CD4-positive, alpha-beta T cell treated with Interleukin-21 for 1 hour (primary cell): ENCODE measurements around the gene RNF123.

ENCODE experiments used
- DNase-seq: peaks from one replicate; pipeline ENCODE4 v3.0.0-alpha.2; 2020

The RNF123 gene

DNA sequence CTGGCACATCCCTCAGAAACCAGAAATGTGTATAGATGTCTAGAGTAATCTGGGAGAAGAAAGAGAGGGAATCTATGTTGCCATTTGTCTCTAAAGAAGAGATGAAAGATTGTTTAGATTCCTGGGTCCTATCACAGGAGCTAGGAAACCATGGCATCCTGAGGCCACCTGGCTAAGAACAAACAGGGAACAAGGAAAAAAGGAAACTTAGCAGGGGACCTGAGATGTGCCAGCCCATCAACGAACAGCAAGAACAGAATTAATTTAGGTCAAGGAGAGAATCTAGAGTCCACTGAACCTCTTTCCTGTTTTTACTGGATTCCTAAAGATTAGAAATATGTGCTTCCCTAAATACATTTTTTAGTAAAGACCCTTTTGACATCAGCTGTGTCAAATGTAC is 66.7 kb downstream of the RNF123 start:
- DNase-seq: no peak

DNA sequence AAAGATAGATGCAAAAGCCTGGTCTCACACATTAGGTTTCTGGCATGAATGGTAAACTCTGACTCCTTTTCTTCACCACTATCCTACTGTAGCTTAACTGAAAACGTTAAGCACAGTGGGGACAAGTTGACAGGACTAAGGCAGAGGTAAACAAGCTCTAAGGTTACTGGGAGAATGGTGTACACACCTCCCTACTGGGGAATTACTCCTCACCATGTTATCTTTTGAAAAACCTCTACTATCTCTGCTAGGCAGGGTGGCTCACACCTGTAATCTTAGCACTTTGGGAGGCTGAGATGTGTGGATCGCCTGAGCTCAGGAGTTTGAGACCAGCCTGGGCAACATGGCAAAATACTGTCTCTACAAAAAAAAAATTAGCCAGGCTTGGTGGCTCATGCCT is 67.8 kb downstream of the RNF123 start:
- no peak for DNase-seq

DNA sequence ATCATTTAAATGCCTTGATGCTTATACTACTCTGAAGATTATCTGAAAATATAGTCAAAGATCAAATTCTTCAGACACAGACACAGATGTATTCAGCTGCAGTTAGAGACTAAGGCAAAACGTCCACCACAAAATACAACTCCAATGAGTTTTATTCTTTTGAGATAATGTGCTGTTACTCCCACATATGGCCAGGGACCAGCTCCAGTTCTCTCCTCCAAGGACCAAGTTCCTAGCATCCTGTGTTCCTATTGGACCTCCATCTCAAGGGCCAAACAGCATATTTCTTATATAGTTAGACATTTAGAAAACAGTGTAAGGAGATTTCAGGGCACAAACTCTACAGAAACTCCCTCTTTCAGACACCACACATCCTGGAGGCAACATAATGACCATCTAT is 69.9 kb downstream of the RNF123 start:
- DNase-seq: no peak

DNA sequence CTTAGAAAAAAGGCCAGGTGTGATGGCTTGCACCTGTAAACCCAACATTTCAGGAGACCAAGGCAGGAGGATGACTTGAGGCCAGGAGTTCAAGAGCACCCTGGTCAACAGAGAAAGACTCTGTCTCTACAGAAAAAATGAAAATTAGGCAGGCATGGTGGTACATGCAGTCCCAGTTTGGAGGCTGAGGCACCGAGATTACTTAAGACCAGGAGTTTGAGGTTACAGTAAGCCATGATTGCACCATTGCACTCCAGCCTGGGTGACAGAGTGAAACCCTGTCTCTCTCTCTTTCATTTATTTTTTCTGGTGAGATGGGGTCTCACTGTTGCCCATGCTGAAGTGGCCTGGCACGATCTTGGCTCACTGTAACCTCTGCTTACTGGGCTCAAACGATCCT is 72.3 kb downstream of the RNF123 start:
- no peak for DNase-seq

DNA sequence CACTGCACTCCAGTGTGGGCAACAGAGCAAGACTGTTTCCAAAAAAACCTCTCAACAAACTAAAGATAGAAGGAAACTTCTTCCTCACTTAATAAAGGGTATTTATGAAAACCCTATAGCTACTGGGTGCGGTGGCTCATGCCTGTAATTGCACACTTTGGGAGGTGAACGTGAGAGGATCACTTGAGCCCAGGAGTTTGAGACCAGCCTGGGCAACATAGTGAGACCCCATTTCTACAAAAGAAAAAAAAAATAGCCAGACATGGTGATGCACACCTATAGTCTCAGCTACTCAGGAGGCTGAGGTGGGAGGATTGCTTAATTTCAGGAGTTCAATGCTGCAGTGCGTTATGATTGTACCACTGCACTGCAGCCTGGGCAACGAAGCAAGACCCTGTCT is 74.6 kb downstream of the RNF123 start:
- DNase-seq: no peak

DNA sequence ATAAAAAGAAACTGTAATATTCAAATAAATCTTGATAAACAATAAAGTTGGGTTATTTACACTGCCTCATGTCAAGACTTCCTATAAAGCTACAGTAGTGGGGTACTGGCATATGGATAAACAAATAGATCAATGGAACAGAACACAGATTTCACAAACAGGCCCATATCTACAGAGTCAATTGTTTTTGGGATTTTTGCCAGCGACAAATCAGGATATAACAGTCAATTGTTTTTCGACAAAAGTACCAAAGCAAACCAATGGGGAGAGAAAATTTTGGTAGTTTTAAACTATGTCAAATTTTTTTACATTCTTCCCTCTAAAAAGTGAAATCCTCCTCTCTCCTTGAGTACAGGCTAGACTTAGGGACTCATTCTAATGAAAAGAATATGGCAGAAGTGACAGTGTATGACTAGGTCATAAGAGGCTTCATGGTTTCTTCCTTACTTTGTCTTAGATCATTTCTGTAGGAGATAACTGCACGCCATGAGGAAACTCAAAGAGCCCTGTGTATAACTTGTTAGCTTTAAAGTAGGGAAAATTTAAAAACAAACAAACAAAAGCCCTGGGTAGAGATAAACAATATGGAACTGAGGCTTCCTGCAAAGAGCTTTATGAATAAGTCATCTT is 80.0 kb downstream of the RNF123 start:
- no peak for DNase-seq

DNA sequence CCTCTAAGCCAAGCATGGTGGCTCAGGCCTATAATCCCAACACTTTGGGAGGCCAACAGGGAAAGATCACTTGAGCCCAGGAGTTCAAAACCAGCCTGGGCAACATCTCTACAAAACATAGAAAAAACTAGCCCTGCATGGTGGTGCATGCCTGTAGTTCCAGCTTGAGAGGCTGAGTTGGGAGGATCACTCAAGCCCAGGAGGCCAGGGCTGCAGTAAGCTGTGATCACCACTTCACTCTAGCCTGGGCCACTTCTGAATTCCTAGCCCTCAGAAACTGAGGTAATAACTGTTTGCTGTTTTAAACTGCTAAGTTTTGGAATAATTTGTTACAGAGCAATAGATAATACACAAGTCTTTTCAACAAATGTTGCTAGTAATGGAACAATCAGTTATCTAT is 80.6 kb downstream of the RNF123 start:
- no peak for DNase-seq
